ENCODE measurements around the gene SHROOM2.

The SHROOM2 gene

GRCh38 chrX:9955506-9955905 is 169.3 kb downstream of the SHROOM2 start (continued):
- TF ChIP-seq ZNF488 (tag by site-specific recombination; IDR thresholded peaks at IDR 0.05), result no peak
- TF ChIP-seq ZNF664 (tag by site-specific recombination; IDR thresholded peaks at IDR 0.05), result no peak
- no peak for TF ChIP-seq KLF8 (tag by site-specific recombination; IDR thresholded peaks at IDR 0.05)
- no peak for TF ChIP-seq ZNF19 (tag by site-specific recombination; IDR thresholded peaks at IDR 0.05; ENCODE audit: low read depth)

- no peak overlapping the region for H3K27ac ChIP-seq (ENCODE audit: extremely low read depth, low read depth, low read length)
- no peaks in the 10 kb centered on the region for H3K36me3 ChIP-seq (ENCODE audit: control insufficient read depth in 2 of 2, insufficient read depth in 1 of 2, low read length in 2 of 2)
- ChIA-PET CTCF (interaction anchor here (0.7 kb wide), 1 partner anchor 396 kb away, joined by 3 read pairs; no protein-coding TSS in a partner anchor), POLR2A (no interaction called here)
- TF ChIP-seq ZNF37A (tag by site-specific recombination; IDR thresholded peaks at IDR 0.05) (no peak), ZNF248 (tag by site-specific recombination; IDR thresholded peaks at IDR 0.05) (no peak), ZNF324 (tag by site-specific recombination; IDR thresholded peaks at IDR 0.05) (no peak), ZNF280D (tag by site-specific recombination; IDR thresholded peaks at IDR 0.05) (no peak), ZNF423 (tag by site-specific recombination; IDR thresholded peaks at IDR 0.05) (no peak), ZNF560 (tag by site-specific recombination; IDR thresholded peaks at IDR 0.05; ENCODE audit: borderline replicate concordance) (no peak), ZNF280C (tag by site-specific recombination; IDR thresholded peaks at IDR 0.05) (no peak), ZNF580 (tag by site-specific recombination; IDR thresholded peaks at IDR 0.05) (no peak), KLF16 (tag by site-specific recombination; IDR thresholded peaks at IDR 0.05) (no peak), ZNF292 (tag by site-specific recombination; IDR thresholded peaks at IDR 0.05; ENCODE audit: borderline replicate concordance, low read depth) (no peak), ZNF398 (tag by site-specific recombination; IDR thresholded peaks at IDR 0.05) (no peak), ZNF48 (tag by site-specific recombination; IDR thresholded peaks at IDR 0.05) (no peak), ZNF266 (tag by site-specific recombination; IDR thresholded peaks at IDR 0.05; ENCODE audit: low read depth) (no peak), ZBTB44 (tag by site-specific recombination; IDR thresholded peaks at IDR 0.05) (no peak), ZNF510 (tag by site-specific recombination; IDR thresholded peaks at IDR 0.05; ENCODE audit: insufficient replicate concordance) (no peak), ZNF548 (tag by site-specific recombination; IDR thresholded peaks at IDR 0.05) (no peak), ZNF843 (tag by site-specific recombination; IDR thresholded peaks at IDR 0.05) (no peak), ZNF558 (tag by site-specific recombination; IDR thresholded peaks at IDR 0.05) (no peak), PRDM4 (tag by site-specific recombination; IDR thresholded peaks at IDR 0.05) (no peak), ZNF311 (tag by site-specific recombination; IDR thresholded peaks at IDR 0.05; ENCODE audit: borderline replicate concordance) (no peak)
- H3K9me3 ChIP-seq (ENCODE audit: control insufficient read depth, insufficient read depth, low read depth, low read length), result no peaks in the 10 kb centered on the region
- H3K4me3 ChIP-seq (ENCODE audit: low read depth, low read length), result no peak overlapping the region
- no peaks in the 10 kb centered on the region for H3K4me1 ChIP-seq (ENCODE audit: control insufficient read depth, insufficient read depth, low read length)
Measured at GRCh38 chrX:9957743-9958142, 171.5 kb downstream of the SHROOM2 start.

All from HEK293 (cell line).